NCI-H128 (cell line): ENCODE results near the gene NRG3.

ENCODE experiments used
- DNase-seq: peaks from one replicate; lab custom pipeline; 2025; ENCODE audit not compliant: unreplicated experiment; lab: John Stamatoyannopoulos, UW

The NRG3 gene

DNA sequence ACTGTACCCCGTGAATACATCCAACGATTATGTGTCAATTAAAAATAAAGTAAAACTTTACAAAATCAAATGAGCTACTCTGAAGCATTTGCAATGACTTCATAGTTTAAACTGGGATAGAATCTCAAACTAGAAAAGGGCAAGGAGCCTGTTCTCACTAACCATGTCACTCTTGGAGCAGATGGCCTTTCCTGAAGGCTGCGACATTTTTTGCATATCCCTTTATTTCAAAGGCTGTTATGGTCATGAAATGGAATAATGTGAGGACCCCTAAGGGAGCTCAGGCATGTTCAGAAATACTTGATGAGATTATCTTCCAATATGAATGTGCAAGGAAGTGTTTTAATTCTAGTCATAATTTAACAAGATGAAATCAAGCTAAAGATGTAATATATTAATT, 679.4 kb downstream of the NRG3 start:
- no peak for DNase-seq

DNA sequence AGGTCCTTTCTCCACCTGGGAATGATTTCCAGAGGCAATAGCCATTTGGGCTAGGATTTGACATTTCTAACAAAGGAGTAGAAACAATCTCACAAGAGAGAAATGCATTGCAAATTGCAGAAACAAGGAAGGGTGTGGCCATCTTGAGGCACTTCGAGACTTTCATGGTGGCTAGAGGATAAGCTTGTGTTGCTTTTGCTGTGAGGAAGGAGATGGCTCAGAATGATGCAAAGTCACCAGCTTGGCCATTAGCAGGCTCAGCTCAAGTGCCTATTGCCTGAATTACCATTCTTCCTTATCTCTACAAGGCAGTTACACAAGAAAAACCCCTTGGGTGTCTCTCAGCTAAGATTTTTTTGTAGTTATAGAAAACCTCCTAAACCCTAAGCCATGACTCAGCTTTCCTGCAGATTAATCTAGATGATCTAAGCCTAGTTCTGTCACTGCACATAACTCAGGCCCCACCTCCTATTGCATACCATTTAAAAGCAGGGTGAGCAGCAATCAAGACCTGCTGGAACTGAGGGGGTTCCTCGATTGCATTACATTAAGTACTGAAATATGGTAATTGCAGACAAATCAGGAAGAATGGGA, 683.1 kb downstream of the NRG3 start:
- no peak for DNase-seq

DNA sequence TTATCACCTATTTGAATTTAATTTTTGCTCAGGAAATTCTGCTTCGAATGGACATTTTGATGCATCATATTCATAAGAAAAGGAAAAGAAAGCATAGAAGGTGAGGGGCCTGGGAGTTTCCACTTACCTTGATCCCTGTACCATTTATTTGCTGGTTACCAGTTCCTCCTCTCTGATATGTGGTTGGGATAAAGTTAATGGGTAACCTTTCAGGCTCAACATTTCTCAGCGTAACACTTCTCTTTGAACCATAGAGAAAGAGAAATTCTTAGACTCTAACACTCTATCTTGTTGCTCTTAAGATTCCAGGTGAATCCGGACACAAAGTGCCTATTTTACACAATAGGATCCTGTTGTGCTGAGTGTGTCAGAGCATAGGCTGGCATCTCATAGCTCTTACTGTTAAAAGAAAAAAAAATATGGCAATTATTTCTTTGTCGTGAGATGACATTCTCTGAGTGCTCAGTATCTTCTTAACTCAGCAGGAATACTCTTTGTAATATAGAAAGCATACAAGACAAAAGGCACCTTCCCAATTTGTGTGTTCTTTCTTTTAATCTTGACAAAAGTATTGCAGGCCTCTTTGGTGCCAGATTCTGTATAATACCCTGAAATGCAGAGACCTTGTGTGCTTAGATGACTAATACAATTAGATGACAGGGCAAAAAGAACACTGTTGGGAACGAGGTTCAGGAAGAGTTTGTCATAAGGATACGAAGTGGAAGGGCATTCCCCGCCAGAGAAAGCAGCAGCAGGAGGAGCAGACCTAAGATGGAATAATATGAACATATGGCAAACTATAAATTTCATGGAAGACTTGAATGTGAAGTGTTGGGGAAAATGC, 689.6 kb downstream of the NRG3 start:
- DNase-seq, result no peak

DNA sequence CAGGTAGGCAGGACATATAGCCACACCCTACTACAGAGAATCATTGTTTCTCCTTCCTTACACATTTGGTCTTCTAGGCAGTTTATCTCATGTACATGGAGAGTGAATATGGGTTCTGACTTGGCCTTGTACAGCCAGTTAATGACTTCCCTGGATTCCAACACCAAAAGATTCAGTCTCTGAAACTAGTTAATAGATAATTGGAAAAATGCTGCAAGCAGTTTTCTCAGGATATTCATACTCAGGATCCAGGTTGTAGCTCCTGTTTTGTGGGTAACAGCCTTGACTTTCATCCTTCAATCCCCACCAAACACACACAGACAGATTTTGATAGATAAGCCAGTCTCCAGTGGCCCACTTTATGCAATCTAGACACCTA, 690.2 kb downstream of the NRG3 start:
- DNase-seq, result no peak

DNA sequence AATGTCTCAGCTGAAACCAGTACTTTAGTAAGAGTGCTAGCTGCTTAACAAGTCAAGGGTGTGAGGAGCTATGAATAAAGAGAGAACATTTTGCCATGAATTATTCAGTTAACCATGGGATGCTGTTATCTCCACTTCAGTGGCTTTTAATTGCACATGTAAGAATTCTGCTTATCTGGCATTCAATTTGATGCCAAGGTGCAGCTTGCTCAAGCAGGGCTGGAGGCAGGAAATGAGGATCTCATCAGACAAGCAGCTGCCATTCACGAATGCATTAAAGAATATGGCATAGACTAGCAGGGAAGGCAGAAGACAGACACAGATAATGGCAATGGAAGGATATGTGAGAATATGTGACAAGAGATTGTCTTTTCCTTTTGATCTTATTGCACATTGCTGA, 697.8 kb downstream of the NRG3 start:
- DNase-seq, result no peak

DNA sequence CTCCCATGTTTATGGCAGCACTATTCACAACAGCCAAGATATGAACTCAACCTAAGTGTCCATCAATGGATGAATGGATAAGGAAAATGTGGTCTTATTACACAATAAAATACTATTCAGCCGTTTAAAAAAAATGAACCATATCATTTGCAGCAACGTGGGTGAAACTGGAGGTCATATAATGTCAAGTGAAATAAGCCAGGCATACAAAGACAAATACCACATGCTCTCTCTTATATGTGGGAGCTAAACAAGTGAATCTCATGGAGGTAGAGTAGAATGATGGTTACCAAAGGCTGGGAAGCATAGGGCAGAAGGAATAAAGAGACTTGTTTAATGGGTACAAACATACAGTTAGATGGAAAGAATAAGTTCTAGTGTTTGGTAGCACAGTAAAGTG, 699.1 kb downstream of the NRG3 start:
- no peak for DNase-seq

DNA sequence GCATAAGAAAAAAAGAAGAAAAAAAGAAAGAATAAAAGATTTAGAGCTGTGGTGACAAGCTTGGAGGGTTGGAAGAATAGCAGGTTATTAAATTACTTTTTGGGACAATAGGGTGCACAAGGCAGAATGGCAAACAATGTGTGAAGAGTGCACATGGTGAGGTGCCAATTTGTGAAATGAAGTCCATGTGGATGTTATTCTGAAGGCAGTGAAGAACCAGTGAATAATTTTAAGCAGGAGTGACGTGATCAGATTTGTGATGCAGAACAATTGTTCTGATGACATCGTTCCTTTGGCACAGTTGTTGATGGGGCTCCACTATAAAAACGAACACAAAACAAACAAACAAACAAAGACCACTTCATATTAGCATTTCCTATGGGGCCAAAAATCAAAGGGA, 700.3 kb downstream of the NRG3 start:
- DNase-seq, result no peak

DNA sequence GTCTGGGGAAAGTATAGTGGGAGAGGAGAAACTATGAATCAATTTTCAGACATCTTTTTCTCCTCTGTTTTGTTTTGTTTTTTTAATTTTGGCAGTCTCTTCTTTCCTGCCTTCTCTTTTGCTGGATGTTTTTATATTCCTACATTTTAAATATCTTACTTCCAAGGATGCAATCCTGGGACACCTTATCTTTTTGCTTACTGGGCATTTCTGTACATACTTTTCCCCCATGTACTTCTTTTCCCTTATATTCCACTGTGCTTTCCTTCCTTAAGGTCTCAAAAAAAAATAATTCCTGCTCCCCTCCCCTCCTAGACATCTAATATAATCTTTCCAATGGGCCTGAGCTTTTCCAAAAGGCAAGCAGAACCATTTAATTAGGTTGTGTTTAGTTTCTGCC, 701.1 kb downstream of the NRG3 start:
- no peak for DNase-seq

DNA sequence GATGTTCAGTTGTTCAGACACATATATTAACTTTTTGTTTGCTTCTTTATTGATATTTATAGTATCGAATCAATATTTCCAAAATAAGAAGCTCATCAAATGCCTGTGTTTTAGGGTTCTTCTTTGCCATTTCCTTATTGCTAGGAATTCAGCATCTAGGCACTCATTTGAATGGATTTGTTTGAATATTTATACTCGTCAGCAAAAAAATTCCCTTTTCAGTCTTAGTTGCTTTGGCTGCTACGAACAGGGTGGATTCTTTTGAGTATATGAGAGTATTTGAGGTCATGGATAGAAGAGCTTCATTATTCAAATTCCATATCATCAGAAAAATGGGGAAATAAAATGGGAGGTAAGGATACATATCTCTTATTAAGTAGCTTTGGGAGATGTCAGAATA, 706.9 kb downstream of the NRG3 start:
- no peak for DNase-seq

DNA sequence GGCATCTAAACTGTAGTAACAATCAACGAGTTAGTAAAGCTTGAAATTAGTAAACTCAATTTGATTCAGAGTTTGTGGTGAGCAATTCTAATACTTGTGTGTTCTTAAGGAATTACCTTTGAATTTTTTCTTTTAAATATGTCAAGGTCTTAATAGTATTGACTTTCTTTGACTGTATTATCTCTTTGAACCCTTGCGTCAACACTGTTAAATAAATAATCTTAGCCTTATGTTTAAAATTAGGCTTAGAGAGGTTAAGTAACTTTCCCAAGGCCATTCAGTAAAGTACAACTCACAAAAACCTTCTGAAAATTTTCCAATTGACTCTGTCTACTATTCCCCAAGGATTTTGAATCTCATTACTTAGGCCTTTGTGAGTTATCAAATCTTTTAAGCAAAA, 716.4 kb downstream of the NRG3 start:
- DNase-seq, result no peak

DNA sequence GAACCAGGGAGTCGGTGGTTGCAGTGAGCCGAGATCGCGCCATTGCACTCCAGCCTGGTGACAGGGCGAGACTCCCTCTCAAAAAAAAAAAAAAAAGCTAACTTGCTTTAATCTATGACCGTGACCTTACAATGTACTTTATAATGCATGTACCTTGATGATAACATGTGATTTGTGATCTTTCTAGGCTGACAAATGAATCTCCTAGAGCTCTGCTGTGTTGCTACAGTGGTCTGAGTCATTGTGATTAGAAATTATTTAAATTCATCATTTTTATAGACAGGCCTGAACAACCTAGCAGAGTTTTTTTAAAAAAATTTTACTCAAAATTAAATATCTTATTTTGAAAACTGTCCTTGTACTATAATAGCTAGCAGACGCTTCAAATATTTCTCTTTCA, 722.8 kb downstream of the NRG3 start:
- no peak for DNase-seq

DNA sequence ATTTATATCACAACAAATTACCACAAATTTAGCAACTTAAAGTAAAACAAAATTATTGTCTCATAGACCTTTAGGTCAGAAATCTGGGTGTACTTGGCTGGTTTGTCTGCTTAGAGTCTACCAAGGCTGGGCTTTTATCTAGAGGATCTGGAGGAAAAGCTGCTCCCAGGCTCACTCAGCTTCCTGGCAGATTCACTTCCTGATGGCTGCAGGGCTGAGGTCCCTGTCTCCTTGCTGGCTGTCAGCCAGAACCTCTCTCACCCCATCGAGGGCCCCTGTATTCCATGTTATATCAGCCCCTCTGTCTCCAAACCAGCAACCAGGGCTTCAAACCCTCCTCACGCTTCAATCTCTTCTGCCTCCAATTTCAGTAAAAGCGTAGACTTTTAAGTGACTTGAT, 734.9 kb downstream of the NRG3 start:
- no peak for DNase-seq

DNA sequence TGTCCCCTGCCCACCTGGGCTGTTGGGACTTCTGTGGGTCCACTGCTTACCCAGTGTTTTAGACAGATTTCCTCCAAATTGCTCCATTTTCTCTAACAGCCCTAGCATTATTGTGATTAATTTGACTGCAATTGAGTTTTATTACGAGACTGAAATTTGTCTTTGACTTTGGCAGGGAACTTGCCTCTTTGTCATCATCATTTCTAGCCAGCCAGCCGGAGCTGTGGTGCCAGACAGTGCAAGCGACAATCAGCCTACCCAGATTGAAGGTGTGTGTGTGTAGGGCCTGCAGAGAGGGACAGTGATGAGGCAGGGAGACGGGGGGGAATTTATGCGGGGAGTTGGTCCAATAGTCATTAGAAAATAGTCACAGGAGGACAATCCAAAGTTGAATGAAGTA, 743.0 kb downstream of the NRG3 start:
- no peak for DNase-seq

DNA sequence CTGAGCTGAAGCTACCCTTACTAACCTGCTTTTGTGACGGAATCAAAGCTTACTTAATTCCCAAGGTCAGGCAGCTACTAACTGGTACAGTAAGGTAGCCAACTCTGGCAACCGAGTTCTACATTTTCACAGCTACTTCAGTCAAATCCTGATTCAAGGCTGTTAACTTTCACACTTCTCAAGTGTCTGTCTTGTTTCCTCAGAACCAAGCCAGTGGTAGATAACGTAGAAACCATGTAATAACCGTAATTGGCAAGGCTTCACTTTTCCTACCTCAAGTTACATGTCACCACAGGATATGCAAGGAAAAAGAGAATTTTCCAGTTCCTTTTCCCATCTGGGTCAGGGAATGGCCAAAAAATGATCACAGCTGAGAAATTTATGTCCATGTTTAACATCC, 746.7 kb downstream of the NRG3 start:
- no peak for DNase-seq

DNA sequence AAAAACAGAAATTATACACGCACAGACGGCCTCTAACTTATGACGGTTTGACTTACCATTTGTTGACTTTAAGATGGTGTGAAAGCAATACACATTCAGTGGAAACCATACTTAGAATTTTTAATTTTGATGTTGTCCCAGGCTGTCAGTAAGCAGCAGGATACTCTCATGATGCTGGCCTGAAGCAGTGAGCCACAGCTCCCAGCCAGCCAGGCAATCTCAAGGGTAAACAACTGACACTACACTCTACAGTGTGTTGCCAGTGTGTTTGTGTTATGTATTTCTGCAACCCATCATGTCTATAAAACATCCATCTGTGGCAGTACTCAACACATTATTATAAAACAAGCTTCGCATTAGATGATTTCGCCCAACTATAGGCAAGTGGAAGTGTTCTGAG, 747.5 kb downstream of the NRG3 start:
- DNase-seq, result no peak

DNA sequence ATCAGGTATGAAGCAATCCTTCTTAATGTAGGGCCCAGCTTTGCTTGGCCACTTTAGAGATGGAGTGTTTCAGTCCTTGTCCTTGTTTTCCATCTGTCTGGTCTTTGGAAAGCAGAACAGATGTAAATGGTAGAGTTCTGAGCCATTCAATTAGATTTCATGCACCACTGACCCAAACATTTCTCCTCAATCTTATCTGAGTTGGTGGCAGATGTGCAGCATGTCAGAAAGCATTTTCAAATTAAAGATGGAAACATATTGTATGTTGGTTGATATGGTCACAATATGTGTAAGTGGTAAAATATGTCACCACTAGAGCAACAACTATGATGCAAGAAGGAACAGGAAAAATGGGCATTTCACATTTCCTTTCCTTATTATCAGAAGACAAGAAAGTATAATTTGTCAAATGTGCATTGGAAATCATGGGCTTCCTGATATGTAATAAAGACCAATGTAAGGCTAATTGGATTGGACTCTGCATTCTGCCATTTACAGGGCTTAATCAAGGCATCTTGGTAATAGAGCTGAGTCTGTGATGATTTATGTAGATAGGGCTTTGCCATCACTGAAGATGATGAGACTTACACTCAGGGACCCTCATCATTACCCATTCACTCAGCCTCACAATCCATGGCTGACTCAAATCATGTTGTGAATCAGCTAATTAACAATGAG, 750.7 kb downstream of the NRG3 start:
- DNase-seq, result no peak

DNA sequence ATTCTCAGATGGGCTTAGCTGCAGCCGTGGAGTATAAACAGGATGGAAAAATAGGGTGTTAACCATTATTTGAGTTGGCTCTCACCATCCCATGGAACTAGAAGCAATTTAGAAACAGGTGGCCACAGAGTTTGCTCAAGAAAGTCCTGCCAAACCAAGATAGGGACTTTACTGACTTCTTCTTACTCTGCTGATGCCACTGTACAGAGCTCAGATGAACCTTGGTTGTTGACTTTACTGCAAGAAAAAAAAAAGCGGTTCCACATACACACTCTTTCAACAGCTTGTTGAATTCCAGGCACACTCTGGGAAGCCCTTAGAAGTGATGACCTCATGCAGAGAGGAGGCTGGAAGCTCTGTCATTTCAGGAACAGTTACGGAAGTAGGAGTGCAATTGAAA, 753.4 kb downstream of the NRG3 start:
- no peak for DNase-seq

DNA sequence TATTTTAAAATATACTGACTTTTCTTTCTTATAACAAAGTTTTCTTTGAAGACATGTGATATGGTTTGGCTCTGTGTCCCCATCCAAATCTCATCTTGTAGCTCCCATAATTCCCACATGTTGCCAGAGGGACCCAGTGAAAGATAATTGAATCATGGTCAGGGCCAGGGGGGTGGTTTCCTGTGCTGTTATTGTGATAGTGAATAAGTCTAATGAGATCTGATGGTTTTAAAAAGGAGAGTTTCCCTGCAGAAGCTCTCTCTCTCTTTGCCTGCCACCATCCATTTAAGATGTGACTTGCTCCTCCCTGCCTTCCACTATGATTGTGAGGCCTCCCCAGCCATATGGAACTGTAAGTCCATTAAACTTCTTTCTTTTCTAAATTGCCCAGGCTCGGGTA, 768.1 kb downstream of the NRG3 start:
- no peak for DNase-seq

DNA sequence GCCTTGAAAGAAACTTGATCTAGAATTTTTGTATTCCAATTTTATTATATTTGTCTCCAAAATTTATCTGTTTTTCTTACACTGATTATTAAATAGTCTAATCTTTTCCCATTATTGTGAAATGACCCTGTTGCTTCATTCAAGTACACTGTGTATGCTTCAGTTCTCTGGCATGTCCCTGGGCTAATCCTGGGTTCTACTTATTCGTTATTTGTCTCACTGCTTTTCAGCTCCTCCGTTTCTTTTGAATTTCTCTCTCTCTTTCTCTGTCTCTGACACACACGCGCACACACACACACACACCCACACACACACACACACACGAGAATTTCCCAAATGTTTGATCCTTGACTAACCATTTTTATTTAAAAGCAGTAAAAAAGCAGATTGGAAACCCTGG, 768.6 kb downstream of the NRG3 start:
- no peak for DNase-seq

DNA sequence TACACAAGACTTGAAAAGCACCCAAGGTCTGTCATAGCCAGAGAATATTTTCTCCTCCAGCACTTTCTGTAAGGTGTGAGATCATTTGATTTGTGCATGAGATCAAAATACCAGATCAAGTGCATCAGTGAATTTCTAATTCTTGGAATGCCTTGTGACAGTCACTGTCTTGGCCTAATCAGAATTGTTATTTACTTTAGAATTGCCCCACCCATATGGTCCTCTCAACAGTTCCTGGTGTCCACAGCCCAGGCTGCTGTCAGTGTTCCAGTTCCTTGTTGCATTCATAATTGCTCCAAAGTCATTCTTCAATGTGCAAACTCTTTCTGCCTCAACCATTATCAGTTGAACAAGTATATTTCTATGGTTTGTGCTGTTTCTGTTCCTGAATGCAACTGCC, 770.2 kb downstream of the NRG3 start:
- no peak for DNase-seq

DNA sequence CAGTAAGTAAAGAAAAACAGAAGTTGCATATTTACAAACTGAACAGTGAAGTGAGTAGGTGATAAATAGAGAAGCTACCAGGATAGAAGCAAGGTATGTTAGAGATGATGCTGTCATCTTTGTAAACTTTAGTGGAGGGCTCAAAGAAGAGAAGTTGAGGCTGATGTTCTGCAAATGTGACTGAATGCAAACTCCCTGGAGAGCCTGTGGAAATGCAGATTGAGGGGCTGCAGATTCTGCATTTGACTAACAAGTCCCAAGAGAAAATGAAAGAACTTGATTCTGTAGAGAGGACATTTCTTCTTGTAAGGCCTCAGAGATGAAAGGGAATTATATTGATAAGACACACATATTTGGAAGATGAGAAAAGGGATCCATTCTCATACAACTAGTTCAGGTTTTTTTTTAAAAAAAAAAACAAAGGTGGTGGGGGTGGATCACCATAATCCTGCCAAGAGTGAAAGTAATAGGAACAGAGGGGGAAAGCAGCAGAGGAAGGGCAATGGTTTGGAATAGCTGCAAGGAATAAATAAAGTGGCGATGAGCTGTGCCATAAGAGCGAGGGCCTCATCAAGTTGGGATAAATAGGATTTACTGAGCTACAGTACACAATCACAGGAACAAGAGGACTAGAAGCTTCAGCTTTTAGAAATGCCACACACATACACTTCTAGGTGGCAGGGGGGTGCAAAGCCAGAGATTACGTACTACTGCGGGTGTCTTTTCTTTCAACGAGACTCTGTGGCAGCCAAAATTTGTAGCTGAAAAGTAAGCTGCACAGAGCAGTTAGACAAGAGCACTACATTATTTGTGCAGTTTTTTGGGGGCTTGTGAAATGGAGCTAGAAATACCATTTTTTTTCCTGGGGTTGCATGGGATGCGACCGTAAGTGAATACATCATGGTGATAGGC, 778.5 kb downstream of the NRG3 start:
- DNase-seq, result no peak
